WTC11 (cell line): Measurements from ENCODE around the gene SLC38A10.

Experiments
- ZNF219 ChIP-seq: sonication (generic); formaldehyde crosslinking; IDR thresholded peaks from 2 replicates; pipeline ENCODE4 v1.8.0; 2023; ENCODE audit warnings: missing genetic modification reagents, mild to moderate bottlenecking, borderline replicate concordance
- ZNF423 ChIP-seq: fragments of 250-450 bp; sonication (Bioruptor Pico); IDR thresholded peaks from 2 replicates; pipeline ENCODE4 v2.1.2; 2022; ENCODE audit warnings: mild to moderate bottlenecking, moderate library complexity
- TF ChIP-seq, protein P1 (sequence below): sonication (generic); formaldehyde crosslinking; IDR thresholded peaks from 2 replicates; pipeline ENCODE4 v1.8.0; 2022; ENCODE audit warnings: mild to moderate bottlenecking, missing genetic modification reagents

DNA sequence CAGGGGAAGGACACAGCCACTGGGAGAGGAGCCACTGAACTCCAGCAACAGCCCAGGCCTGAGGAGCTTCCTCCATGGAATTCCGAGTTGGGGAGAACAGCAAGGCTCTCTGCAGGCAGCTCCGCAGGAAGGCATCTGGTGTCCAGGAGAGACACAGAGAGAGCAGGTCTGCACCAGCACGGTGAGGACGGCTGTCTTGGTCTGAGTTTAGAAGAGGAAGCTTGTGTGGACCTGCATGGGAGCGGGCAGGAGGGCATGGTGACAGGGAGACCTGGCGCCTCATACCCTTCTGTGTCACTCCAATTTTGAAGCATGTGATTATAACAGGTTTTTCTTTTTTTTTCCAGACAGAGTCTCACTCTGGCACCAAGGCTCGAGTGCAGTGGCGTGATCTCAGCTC, 6.4 kb downstream of the SLC38A10 start:
- TF ChIP-seq ZNF423 (CRISPR knock-in tag) (no peak), ZNF219 (CRISPR knock-in tag) (no peak)
- TF ChIP-seq, protein P1, sequence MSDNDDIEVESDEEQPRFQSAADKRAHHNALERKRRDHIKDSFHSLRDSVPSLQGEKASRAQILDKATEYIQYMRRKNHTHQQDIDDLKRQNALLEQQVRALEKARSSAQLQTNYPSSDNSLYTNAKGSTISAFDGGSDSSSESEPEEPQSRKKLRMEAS (CRISPR knock-in tag) = no peak
